Subcutaneous abdominal adipose tissue (tissue), 5 donors: ENCODE measurements around the gene HDAC11.

Experiments used
- H3K27ac ChIP-seq: one replicate; pipeline ENCODE4 v1.7.0; 2013; ENCODE audit warnings: low read depth, mild to moderate bottlenecking, inconsistent platforms, low read length, moderate library complexity
- H3K27me3 ChIP-seq, 5 donors: one replicate each; pipeline ENCODE4 v1.7.0; 2013; ENCODE audit warnings: low read length in 5 of 5, inconsistent platforms in 1 of 5; ENCODE audit not compliant: control insufficient read depth in 5 of 5, insufficient read depth in 4 of 5
- H3K36me3 ChIP-seq, 5 donors: one replicate each; pipeline ENCODE4 v1.7.0; 2013; ENCODE audit warnings: low read length in 5 of 5; ENCODE audit not compliant: control insufficient read depth in 5 of 5, insufficient read depth in 5 of 5
- H3K4me1 ChIP-seq, 5 donors: one replicate each; pipeline ENCODE4 v1.7.0; 2013; ENCODE audit warnings: low read length in 5 of 5, mild to moderate bottlenecking in 3 of 5, moderate library complexity in 1 of 5; ENCODE audit not compliant: control insufficient read depth in 5 of 5, insufficient read depth in 5 of 5
- H3K4me3 ChIP-seq, 5 donors: one replicate each; pipeline ENCODE4 v1.7.0; 2013; ENCODE audit warnings: low read length in 5 of 5, low read depth in 1 of 5
- H3K9ac ChIP-seq, 5 donors: one replicate each; pipeline ENCODE4 v1.7.0; 2013; ENCODE audit warnings: low read length in 5 of 5, mild to moderate bottlenecking in 4 of 5, moderate library complexity in 3 of 5
- H3K9me3 ChIP-seq, 5 donors: one replicate each; pipeline ENCODE4 v1.7.0; 2013; ENCODE audit warnings: low read length in 5 of 5; ENCODE audit not compliant: control insufficient read depth in 5 of 5
- donor health status: healthy.
- donor health status: healthy.
- donor health status: healthy.
- donor health status: healthy.
- donor health status: healthy.

HDAC11 gene

GRCh38 chr3:13455644-13456043 is 24.5 kb upstream of the HDAC11 start:
- Histone ChIP-seq H3K4me1 (peaks cover 0 to 16% (median 11%) of the 10 kb centered on the region in 5 donors), H3K4me3 (no peak overlapping the region), H3K27ac (no peak overlapping the region), H3K36me3 (no peaks in the 10 kb centered on the region), H3K27me3 (peaks cover 0 to 4% (median 0%) of the 10 kb centered on the region in 5 donors), H3K9ac (no peak overlapping the region), H3K9me3 (no peaks in the 10 kb centered on the region)

GRCh38 chr3:13457593-13457992 is 22.5 kb upstream of the HDAC11 start:
- no peak overlapping the region for H3K9ac ChIP-seq
- H3K4me1 ChIP-seq: peaks cover 0 to 4% (median 1%) of the 10 kb centered on the region in 5 donors
- no peaks in the 10 kb centered on the region for H3K36me3 ChIP-seq
- peaks cover 0 to 15% (median 0%) of the 10 kb centered on the region in 5 donors for H3K27me3 ChIP-seq
- H3K4me3 ChIP-seq: no peak overlapping the region
- no peaks in the 10 kb centered on the region for H3K9me3 ChIP-seq
- no peak overlapping the region for H3K27ac ChIP-seq

GRCh38 chr3:13459605-13460340 is 20.3 kb upstream of the HDAC11 start:
- Histone ChIP-seq H3K9me3 (no peaks in the 10 kb centered on the region), H3K4me1 (peaks cover 0 to 8% (median 0%) of the 10 kb centered on the region in 5 donors), H3K36me3 (no peaks in the 10 kb centered on the region), H3K27me3 (peaks cover 0 to 15% (median 3%) of the 10 kb centered on the region in 5 donors), H3K9ac (no peak overlapping the region), H3K4me3 (no peak overlapping the region), H3K27ac (no peak overlapping the region)

DNA sequence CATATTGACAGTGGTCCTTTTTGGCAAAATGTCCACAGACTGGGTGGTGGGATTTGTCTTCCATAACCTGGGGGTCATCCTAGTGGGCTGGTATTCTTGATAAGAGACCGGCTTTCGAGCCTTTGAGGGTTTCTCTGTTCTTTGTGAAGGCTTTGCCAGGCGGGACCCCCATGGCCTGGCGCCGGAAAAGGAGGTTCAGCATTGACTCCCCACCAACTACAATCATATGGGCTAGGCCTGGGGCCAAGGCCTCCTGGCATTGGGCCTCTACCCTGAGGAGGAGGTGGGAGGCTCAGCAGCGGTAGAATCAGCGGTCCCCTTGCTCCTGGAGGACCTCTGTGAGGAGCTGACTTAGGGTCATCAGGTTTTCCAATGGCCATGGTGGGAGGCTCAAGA is 19.8 kb upstream of the HDAC11 start:
- Histone ChIP-seq H3K4me3 (no peak overlapping the region), H3K9me3 (no peaks in the 10 kb centered on the region), H3K4me1 (peaks cover 0 to 8% (median 0%) of the 10 kb centered on the region in 5 donors), H3K27ac (no peak overlapping the region), H3K27me3 (peaks cover 0 to 15% (median 3%) of the 10 kb centered on the region in 5 donors), H3K36me3 (no peaks in the 10 kb centered on the region), H3K9ac (no peak overlapping the region)

DNA sequence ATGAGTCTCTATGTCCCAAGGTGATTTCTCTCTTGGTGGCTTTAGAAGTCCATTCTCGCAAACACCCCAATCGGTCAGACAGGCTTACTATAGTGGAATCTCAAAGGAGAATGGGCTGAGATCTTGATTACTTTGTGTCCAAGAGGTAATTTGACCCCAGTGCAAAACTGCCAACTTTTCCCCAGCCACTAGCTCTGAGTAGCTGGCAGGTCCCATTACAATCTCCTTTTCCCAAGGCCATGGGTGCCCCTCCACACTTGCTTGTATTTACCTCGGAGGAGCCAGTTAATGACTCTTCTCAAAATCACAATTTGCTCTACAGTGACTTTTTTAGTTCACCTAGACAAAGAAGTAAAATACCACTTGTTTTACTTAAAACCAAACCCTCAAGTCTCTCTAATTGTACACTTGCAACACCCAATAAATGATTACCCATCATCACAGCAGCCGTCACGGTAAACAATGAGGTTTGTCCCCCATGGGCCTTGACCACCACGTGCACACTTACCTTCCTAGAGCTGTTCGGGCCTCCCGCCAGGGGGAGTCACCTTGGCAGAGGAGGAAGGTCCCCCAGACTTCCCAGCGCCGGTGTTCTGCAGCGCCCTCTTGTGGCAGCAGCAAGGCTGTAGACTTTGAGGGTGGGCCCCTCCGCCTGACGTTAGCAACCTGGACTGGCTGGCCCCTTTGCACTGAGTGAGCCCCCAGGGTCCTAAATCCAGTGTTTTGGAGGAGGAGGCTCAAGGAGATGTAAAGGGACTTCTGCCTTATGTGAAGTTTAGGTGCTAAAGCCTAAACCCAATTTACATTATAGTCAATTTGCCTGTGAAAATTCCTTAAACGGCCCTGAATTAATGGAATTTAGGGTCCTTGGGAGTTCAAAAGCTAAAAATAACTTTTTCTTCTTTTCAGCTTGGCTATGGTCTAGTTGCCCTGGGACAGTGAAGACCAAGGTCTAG is 18.7 kb upstream of the HDAC11 start:
- Histone ChIP-seq H3K27ac (no peak overlapping the region), H3K4me1 (peaks cover 0 to 8% (median 0%) of the 10 kb centered on the region in 5 donors), H3K36me3 (no peaks in the 10 kb centered on the region), H3K4me3 (no peak overlapping the region), H3K27me3 (peaks cover 0 to 15% (median 3%) of the 10 kb centered on the region in 5 donors), H3K9ac (no peak overlapping the region), H3K9me3 (no peaks in the 10 kb centered on the region)

DNA sequence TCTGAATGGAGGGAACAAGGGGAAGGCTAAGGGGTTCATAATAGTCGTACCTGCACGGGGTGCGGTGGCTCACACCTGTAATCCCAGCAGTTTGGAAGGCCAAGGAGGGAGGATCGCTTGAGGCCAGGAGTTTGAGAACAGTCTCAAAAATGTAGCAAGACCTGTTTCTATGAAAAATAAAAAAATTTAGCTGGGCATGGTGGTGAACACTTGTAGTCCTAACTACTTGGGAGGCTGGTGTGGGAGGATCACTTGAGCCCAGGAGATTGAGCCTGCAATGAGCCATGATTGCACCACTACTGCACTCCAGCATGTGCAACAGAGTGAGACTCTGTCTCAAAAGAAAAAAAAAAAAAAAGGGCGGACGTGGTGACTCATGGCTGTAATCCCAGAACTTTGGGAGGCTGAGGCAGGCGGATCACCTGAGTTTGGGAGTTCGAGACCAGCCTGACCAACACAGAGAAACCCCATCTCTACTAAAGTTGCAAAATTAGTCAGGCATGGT is 17.9 kb upstream of the HDAC11 start:
- H3K27me3 ChIP-seq: peaks cover 0 to 15% (median 3%) of the 10 kb centered on the region in 5 donors
- no peak overlapping the region for H3K4me3 ChIP-seq
- H3K36me3 ChIP-seq: no peaks in the 10 kb centered on the region
- H3K27ac ChIP-seq: no peak overlapping the region
- H3K4me1 ChIP-seq: peaks cover 0 to 8% (median 0%) of the 10 kb centered on the region in 5 donors
- H3K9me3 ChIP-seq: no peaks in the 10 kb centered on the region
- H3K9ac ChIP-seq: no peak overlapping the region

DNA sequence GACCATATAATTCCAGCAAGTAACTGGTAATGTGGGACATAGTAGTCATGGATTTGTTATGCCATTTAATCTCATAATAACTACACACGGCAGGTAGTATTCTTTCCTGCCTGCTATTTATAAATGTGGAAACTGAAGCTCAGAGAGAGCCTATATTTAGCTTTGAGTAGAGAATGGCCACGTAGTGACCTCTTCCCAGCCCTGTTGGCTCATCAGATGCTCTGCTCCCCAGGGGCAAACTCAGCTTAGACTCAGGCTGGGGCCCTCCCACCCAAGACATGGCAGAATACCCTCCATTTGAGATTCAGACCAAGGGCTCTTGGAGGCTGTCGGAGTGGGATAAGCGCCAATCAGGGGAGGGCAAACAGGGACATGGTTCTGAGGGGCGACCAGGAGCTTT is 17.3 kb upstream of the HDAC11 start:
- no peak overlapping the region for H3K27ac ChIP-seq
- H3K4me3 ChIP-seq: no peak overlapping the region
- no peaks in the 10 kb centered on the region for H3K36me3 ChIP-seq
- H3K9ac ChIP-seq: no peak overlapping the region
- peaks cover 0 to 15% (median 3%) of the 10 kb centered on the region in 5 donors for H3K27me3 ChIP-seq
- no peaks in the 10 kb centered on the region for H3K9me3 ChIP-seq
- peaks cover 0 to 8% (median 0%) of the 10 kb centered on the region in 5 donors for H3K4me1 ChIP-seq

DNA sequence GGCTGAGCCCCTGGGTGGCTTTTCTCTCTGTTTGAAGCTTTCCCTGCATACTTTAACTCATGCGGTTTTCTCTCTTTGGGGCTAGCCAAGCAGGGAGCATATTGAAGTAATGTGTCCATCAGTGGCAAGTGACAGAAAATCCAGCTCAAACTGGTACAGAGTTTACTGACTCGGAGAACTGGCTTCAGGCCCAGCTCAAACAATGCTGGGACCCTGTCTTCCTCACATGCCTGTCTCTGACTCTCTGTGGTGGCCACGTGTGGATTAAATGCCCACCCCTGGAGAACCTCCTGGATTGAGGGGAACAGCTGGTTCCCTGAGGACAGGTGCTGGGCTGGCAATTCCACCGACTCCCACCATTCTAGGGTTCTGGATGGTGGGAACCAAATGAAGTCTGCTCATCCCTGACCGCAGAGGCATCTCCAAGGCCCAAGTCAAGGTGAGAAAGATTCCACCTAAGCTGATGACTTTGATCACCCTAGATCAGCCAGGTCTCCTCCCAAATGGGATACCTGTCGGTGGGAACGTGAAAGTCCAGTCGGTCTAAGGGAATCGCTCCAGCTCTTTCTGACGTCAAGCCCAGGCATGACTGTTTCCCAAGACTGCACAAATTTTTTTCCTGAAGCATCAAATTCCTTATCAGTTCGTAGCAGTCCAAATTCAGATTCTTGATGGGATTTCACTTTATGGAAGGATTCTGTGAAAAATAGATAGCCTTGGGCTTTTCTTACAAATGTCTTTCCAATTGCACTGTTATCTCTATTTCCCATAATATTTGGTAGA is 16.3 kb upstream of the HDAC11 start:
- no peak overlapping the region for H3K27ac ChIP-seq
- no peaks in the 10 kb centered on the region for H3K36me3 ChIP-seq
- H3K4me1 ChIP-seq: peaks cover 0 to 8% (median 0%) of the 10 kb centered on the region in 5 donors
- H3K9me3 ChIP-seq: no peaks in the 10 kb centered on the region
- H3K27me3 ChIP-seq: peaks cover 0 to 15% (median 3%) of the 10 kb centered on the region in 5 donors
- no peak overlapping the region for H3K9ac ChIP-seq
- H3K4me3 ChIP-seq: no peak overlapping the region

DNA sequence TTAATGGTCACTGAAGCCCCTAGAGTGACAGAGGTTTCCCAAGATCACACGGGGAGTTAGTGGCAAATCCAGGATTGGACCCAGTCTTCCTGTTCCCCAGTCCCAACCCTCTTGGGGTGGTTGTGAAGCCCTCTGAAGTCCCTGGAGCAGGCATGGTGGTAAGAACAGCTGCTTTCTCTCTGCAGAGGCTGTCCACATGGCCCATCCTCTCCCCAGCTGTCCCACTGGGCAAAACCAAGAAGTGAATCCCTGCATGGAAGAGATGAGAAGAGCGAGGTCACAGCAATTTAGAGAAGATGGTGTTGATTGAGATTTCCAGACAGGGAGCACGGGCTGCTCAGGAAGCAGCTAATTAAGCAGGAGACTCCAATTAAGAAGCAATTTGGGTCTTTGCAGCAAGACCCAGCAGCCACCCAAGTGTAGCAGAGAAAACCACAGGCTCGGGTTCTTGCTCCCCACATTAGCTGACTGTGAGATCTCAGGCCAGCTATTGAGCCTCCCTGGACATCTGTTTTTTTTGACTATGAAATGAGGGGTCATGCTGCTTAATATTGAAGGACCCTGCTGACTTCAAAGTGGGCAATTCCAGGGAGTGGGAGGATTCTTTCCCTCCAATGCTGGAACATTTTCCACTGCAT is 14.8 kb upstream of the HDAC11 start:
- H3K36me3 ChIP-seq: no peaks in the 10 kb centered on the region
- no peak overlapping the region for H3K4me3 ChIP-seq
- H3K27ac ChIP-seq: no peak overlapping the region

More for the DNA sequence above, 14.8 kb upstream of the HDAC11 start:
- Histone ChIP-seq H3K9ac (no peak overlapping the region), H3K27me3 (peaks cover 0 to 14% (median 2%) of the 10 kb centered on the region in 5 donors), H3K9me3 (no peaks in the 10 kb centered on the region), H3K4me1 (peaks cover 0 to 8% (median 0%) of the 10 kb centered on the region in 5 donors)
